Measurements from ENCODE around the gene C1QTNF2.
"Not testable (repeated sequence)": the region's sequence is repeated elsewhere in the genome, so short reads cannot be mapped to it uniquely, and the experiment has no call there.

C1QTNF2 gene

GRCh38 chr5:160342413-160342941 is 27.9 kb downstream of the C1QTNF2 start:
- DNase-seq (ENCODE audit: low read depth in 2 of 2): no peak

DNA sequence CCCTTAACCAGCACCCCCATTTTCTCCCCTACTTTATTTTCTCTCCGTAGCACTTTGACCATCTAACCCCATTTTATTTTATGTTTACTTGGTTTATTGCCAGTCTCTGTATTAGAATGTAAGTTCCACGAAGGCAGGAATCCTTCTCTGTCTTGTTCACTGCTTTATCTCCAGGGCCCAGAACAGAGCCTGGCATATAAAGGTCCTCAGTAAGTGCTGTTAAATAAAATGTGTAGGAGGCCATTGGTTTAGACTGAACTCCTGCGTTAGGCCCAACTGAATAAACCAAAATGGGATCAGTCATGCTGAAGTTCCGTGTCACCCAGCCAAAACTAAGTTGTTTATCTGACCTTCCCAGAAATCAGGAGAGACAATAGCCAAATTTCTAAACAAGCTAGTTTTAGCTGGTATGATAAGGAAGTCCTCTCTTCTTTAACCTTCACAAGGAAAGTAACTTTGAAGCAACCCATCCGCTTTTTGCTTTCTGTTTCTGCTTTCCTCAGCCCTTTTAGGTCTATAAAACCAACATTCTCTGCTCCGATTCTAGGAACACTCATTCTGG is 29.0 kb downstream of the C1QTNF2 start:
- no peak for DNase-seq (ENCODE audit: low read depth in 2 of 2)

- DNase-seq (ENCODE audit: low read depth in 2 of 2): not testable (repeated sequence)
Measured at GRCh38 chr5:160340513-160340912, 29.9 kb downstream of the C1QTNF2 start.

DNA sequence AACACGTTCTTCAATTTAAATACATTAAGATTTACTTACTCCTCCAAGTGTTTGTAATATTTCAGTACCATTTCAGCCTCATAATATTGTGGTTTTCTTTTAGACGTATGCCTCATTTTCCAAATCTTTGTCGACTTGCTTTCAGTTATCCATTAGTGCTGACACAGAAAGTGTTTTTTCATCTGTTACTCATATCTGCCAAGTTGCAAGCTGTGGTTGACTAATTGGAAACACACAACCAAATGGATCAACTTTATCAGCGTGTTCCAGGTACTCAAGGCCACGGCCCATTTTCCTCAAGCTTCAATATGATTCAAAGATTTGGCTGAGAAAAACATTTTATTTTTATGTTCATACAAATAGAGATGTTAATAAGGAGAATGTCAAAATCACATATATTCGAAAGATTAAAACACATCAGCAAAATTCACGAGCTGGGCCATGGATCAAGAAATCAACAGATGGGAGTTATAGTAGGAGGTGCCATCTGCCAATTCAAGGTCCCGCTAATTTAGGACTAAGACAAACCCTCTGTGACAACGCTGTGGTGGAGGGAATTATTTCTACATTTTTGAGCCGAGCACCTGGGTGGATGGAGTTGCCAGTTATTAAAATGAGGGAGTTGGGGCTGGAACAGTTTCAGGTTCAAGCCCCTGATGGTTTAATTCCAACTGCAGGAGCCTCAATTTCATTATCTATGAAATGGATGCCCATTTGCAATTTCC is 30.9 kb downstream of the C1QTNF2 start:
- DNase-seq (ENCODE audit: low read depth in 2 of 2): no peak

- not testable (repeated sequence) for DNase-seq (ENCODE audit: low read depth in 2 of 2)
Measured at GRCh38 chr5:160334716-160335115, 35.7 kb downstream of the C1QTNF2 start.

GRCh38 chr5:160333721-160334120 is 36.7 kb downstream of the C1QTNF2 start:
- no peak for DNase-seq (ENCODE audit: low read depth in 2 of 2)

DNA sequence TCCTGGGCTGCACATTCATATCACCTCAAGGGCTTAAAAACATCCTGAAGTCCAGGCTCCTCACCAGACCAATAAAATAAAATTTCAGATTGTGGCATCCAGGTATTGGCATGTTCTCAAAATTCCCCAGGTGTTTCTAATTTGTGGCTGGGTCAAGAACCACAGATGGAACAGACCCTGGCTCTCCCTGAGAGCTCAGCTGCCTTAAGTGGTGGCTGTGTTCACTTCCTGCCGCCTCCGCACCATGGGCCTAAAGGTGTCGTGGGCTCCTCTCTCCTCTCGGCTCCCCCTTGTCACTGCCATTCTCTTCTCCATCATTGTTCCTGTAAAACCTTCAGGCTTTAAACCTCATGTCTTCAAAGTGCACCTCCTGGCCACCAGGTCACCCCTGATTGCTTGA is 40.2 kb downstream of the C1QTNF2 start:
- DNase-seq (ENCODE audit: low read depth in 2 of 2): no peak

DNA sequence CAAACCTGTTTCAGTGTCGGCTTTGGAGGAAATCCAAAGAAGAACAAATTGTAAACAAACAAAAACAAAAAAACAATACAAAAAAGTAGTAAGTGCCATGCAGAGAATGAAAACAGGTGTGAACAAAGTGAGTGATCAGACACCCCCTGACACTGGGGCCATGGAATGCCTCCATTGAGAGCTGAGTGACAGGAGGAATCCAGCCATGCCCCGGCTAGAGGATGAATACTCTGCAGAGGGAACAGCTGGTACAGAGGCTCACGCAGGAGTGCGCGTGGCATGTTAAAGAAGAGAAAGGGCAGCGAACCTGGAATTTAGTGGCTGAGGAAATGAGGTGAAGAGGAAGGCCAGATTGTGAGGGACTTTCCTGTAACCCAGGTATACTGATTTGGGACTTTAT is 42.6 kb downstream of the C1QTNF2 start:
- DNase-seq (ENCODE audit: low read depth in 2 of 2): no peak

DNA sequence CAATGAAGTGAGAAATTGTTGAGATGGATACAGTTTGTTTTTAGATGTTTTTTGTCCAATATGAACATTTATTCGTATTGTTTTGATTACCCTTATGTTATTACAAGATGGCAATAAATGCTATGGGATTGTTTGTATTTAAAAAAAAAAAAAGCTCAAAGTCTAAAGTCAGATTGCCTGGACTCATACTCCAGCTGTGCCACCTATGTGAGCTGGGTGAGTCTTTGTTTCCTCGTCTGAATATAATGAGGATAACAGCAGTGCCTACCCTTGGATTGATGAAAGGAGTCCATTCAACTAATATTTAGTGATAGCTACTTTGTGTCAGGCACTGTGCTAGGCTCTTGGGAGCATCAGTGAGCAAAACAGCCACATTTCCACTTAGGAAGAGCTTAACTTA is 43.4 kb downstream of the C1QTNF2 start:
- DNase-seq (ENCODE audit: low read depth in 2 of 2): no peak

DNA sequence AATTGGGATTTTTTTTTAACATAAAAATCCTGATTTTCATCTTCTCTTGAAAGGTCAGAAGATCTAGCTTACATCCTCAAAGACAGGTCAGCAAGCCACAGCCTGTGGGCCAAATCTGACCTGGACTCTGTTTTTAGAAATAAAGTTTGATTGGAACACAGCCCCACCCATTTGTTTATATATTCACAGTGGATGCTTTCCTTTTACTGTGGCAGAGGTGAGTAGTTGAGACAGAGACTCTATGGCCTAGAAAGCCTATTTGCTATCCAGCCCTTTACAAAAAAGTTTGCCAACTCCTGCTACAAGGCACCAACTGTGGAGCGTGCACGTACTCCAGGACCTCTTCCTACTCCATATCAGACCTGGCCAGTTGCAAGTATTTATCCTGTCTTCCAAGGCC is 44.7 kb downstream of the C1QTNF2 start:
- DNase-seq (ENCODE audit: low read depth in 2 of 2): no peak

DNA sequence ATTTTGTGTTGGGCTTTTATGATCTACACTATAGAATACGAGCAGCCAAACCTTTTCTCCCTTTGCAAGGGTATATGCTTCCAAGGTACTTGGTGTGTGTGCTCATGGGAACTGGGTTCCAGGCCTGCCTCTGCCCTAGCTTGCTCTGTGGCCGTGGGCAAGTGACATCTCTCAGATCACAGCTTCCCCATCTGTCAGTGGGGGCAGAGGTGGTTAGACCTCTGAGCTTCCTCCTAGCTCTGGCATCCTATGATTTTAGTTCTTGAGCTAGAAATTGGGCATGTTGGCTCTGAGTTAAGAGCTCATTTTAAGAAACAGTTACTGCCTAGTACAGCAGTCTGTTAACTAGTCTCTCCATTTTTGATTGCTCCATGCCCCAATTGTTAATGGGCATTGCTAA is 45.5 kb downstream of the C1QTNF2 start:
- no peak for DNase-seq (ENCODE audit: low read depth in 2 of 2)

DNA sequence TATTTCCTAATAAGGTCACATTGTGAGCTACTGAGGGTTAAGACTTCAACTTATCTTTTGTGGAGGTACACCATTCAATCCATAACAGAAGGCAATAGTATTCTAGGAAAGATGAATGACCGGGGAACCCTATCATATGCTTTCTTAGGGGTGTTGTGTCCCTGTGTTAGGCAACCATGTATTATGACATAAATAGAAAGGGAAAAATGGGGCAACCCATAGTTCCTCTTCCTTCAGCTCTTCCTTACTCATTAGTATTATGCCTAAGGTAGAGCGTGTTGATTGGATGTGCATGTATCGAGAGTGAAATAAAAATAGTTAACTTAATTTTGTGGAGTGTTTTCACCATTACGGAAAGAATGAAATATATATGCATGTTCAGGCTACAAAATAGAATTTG is 52.0 kb downstream of the C1QTNF2 start:
- DNase-seq (ENCODE audit: low read depth in 2 of 2): no peak

DNA sequence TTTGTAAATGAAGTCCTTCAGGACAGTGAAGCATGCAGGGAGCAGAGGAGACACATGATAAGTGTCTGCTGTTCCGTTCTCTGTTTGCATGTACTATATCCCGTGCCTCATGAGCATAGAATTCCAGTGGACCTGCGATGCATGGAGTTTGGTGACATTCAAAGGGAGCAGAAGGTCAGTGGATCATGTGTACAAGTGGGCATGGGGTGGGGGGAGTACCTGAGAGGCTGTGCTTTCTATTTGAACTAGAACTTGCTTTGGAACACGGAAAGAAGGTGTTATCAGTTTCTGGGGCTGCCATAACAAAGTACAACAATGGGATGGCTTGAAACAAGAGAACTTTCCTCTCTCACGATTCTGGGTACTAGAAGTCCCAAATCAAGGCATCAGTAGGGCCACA is 53.0 kb downstream of the C1QTNF2 start:
- no peak for DNase-seq (ENCODE audit: low read depth in 2 of 2)

DNA sequence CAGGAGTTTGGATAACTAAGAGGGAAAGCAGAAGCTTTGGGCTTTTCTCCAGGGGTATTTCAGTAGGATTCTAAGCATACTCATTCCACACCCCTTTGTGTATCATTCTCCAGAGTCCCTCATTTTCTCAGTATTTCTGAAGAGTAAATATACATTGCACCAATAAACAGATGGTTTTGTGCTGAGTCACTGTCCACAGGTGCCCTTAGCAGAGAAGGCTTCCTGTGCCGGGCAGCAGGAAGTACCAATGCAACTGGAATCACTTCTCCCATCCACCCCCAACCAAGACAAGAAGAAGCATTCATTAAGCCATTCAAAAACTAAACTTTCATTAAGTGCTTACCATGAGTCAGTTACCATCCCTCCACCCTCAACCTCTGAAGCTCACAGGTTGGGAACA is 54.5 kb downstream of the C1QTNF2 start:
- no peak for DNase-seq (ENCODE audit: low read depth in 2 of 2)

GRCh38 chr5:160312960-160313727 is 57.3 kb downstream of the C1QTNF2 start:
- DNase-seq (ENCODE audit: low read depth in 2 of 2): no peak

- no peak for DNase-seq (ENCODE audit: low read depth in 2 of 2)
Measured at GRCh38 chr5:160312134-160312959, 58.1 kb downstream of the C1QTNF2 start, which contains the start of gene CCNJL. Gene CCNJL, minus strand, starts transcription at chr5:160312564. Its CDS starts 641 bp downstream, at chr5:160311923.

DNA sequence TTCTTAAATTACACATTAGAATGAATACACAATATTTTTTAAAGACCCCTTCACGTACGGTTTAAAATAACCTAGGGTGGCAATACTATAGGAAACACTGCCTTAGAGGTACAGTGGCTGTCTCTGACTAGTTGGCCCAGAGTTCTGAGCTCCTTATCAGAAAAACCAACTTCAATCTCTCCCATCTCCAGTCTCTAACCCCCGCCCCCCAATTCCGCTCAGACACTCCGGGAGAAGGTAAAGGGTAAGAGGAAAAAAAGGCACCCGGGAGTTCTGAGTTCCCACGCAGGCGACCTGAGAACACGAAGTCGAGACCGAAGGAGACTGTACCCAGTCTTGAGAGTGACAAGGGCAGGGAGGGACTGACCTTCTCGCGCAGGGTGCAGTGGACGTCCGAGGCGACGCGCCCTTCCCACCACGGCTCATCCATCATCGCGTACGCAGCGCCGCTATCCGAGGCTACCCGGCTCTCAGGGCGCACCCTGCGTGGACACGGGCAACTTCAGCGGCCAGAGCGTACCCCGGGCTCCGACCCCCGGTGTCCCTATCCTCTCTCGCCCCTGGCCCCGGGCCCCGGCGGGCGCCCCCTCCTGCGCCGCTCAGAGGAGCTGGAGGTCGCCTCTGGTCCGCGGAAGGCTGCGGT is 58.8 kb downstream of the C1QTNF2 start:
- DNase-seq (ENCODE audit: low read depth in 2 of 2): no peak

DNA sequence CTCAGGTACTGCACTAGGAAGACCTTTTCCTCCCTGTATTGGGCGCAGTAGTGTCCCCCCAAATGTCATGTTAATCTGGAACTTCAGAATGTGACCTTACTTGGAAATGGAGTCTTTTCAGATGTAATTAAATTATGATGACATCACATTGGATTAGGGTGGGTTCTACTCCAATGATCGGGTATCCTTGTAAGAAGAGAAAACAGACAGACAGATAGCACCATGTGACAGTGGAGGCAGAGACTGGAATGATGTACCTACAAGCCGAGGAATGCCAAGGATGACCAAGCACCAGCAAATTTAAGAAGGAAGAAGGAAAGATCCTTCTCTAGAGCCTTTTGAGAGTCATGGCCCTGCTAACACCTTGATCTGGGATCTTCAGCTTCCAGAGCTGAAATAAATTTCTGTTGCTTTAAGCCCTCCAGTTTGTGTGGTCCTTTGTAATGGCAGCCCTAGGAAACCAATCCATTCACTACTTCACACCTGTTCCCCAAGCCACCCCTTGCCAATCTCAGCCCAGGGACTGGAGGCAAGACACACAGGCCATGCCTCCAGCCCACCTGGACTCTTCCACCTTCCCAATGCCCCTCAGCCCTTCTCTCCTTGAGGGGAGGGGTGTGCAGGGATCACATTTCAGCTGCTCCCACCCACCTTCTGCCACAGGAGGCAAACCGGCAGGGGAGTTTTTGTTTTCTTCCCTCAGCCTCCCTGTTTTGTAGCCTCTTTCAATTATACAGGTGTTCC is 59.7 kb downstream of the C1QTNF2 start:
- DNase-seq (ENCODE audit: low read depth in 2 of 2): no peak

- DNase-seq (ENCODE audit: low read depth in 2 of 2): no peak
Measured at GRCh38 chr5:160310140-160310539, 60.3 kb downstream of the C1QTNF2 start.

- DNase-seq (ENCODE audit: low read depth in 2 of 2): no peak
Measured at GRCh38 chr5:160306696-160307095, 63.7 kb downstream of the C1QTNF2 start.

- no peak for DNase-seq (ENCODE audit: low read depth in 2 of 2)
Measured at GRCh38 chr5:160305319-160305718, 65.1 kb downstream of the C1QTNF2 start.
